ENCODE measurements around the gene SMYD3.

GRCh38 chr1:246187834-246188372 lies 319.2 kb downstream of the SMYD3 start:
- TF ChIP-seq CTCF (conservative IDR thresholded peaks at IDR 0.05) (no peak), ZFX (IDR thresholded peaks at IDR 0.05) (no peak)

Measured in C4-2B (cell line).